K562 (cell line): ENCODE data around the gene PPP1R3C. TPM values are rescaled to one million over a fixed set of nuclear protein-coding genes. Genes with fewer than 3 reads are reported as not detected.
A peak's percentile ranks its signal among the peaks of the same experiment; 100 is the strongest.

Experiments
- ATAC-seq: fragments of 200-7000 bp; cut with Tn5 transposase; 3 replicates; pipeline ENCODE4 v1.9.1; 2020; ENCODE audit warnings: moderate library complexity
- BruUV-seq: library from RNA; stranded (reverse); fragments of 400-500 nt; replicated peaks from 2 replicates; lab custom pipeline; 2021; lab: Mats Ljungman, UMichigan
- CTCF ChIA-PET: fragments of 300-600 bp; formaldehyde crosslinking; extraction: SDS; loops from one replicate; lab custom pipeline; 2021; ENCODE audit warnings: low intra/inter-chr PET ratio; lab: Yijun Ruan, JAX
- POLR2A ChIA-PET: fragments of 300-600, 350-650 bp; sonication (Branson Sonifier 250); formaldehyde crosslinking; extraction: SDS; loops from one replicate; lab custom pipeline; 2021; ENCODE audit warnings: antibody characterized with exemption, inconsistent platforms; lab: Yijun Ruan, JAX
- DNase-seq, 4 experiments: peaks; one replicate each; pipeline versions ENCODE4 v3.0.0 to v3.0.0-alpha.2; 2011 to 2018; ENCODE audit warnings: low spot score in 3 of 4, mixed read lengths in 3 of 4; ENCODE audit errors: extremely low read depth in 1 of 4
- FAIRE-seq: peaks from 2 replicates; lab custom pipeline; 2011; peaks lifted over from hg19 to GRCh38; lab: Jason Lieb, UNC
- H2AFZ ChIP-seq: 2 replicates; pipeline ENCODE4 v1.6.0; 2011; ENCODE audit warnings: low read depth, low read length, control low read depth, inconsistent platforms
- H3K27ac ChIP-seq: fragments of 200-600 bp; 3 replicates; pipeline ENCODE4 v1.8.0; 2011; ENCODE audit warnings: low read depth, mild to moderate bottlenecking, control low read depth, inconsistent platforms, low read length, moderate library complexity, mixed read lengths; ENCODE audit errors: extremely low read depth
- H3K27me3 ChIP-seq, 2 experiments: fragments of 300-600 bp in 1 of 2; 2 replicates in 1 of 2; 3 replicates in 1 of 2; pipeline versions ENCODE4 v1.6.0 to v1.8.0; 2011; ENCODE audit warnings: inconsistent platforms in 2 of 2, low read length in 2 of 2, mild to moderate bottlenecking in 1 of 2, mixed read lengths in 1 of 2, moderate library complexity in 1 of 2; ENCODE audit not compliant: control insufficient read depth in 2 of 2, insufficient read depth in 2 of 2
- H3K36me3 ChIP-seq: fragments of 300-600 bp; 3 replicates; pipeline ENCODE4 v1.8.0; 2011; ENCODE audit warnings: mild to moderate bottlenecking, low read length, inconsistent platforms; ENCODE audit not compliant: control insufficient read depth, insufficient read depth
- H3K4me1 ChIP-seq, 2 experiments: fragments of 200-600 bp in 1 of 2; replicated peaks in 1 of 2; 2 replicates in 1 of 2; 3 replicates in 1 of 2; pipeline versions ENCODE4 v1.5.1 to v1.8.0; 2011; ENCODE audit warnings: inconsistent platforms in 2 of 2, low read length in 2 of 2, mild to moderate bottlenecking in 1 of 2, mixed read lengths in 1 of 2, moderate library complexity in 1 of 2; ENCODE audit not compliant: control insufficient read depth in 2 of 2, insufficient read depth in 2 of 2
- H3K4me2 ChIP-seq: 2 replicates; pipeline ENCODE4 v1.6.1; 2011; ENCODE audit warnings: low read length, control low read depth, inconsistent platforms, mixed read lengths; ENCODE audit not compliant: insufficient read depth
- H3K4me3 ChIP-seq: fragments of 200-600 bp; sonication (generic), shearing (Covaris generic); 2 replicates; pipeline ENCODE4 v1.5.1; 2016; ENCODE audit warnings: control low read depth, inconsistent platforms
- H3K79me2 ChIP-seq: fragments of 200-600 bp; 3 replicates; pipeline ENCODE4 v1.8.0; 2011; ENCODE audit warnings: low read length, inconsistent platforms; ENCODE audit not compliant: control insufficient read depth, insufficient read depth
- H3K9ac ChIP-seq, 2 experiments: 2 replicates each; pipeline versions ENCODE4 v1.6.0 to v1.6.1; 2011; ENCODE audit warnings: low read depth in 2 of 2, low read length in 2 of 2, control low read depth in 1 of 2, inconsistent platforms in 1 of 2, mild to moderate bottlenecking in 1 of 2, mixed read lengths in 1 of 2; ENCODE audit not compliant: insufficient read depth in 1 of 2
- H3K9me1 ChIP-seq: one replicate; pipeline ENCODE4 v1.6.0; 2011; ENCODE audit warnings: inconsistent platforms, mild to moderate bottlenecking, low read length, moderate library complexity; ENCODE audit not compliant: control insufficient read depth, insufficient read depth
- H3K9me3 ChIP-seq: replicated peaks from 2 replicates; pipeline ENCODE4 v1.5.1; 2011; ENCODE audit warnings: low read depth, low read length, inconsistent platforms; ENCODE audit not compliant: control insufficient read depth, insufficient read depth
- H4K20me1 ChIP-seq: replicated peaks from 2 replicates; pipeline ENCODE4 v1.6.1; 2011; ENCODE audit warnings: low read length, inconsistent platforms, mixed read lengths; ENCODE audit not compliant: control insufficient read depth, insufficient read depth
- GTF2F1 ChIP-seq: IDR thresholded peaks from 2 replicates; pipeline ENCODE4 v1.6.1; 2011; ENCODE audit warnings: low read depth, low read length, improper control_type of control experiment
- NFIC ChIP-seq: fragments of 450-650 bp; IDR thresholded peaks from 2 replicates; pipeline ENCODE4 v1.6.1; 2017; ENCODE audit warnings: mild to moderate bottlenecking, inconsistent platforms
- PBX2 ChIP-seq, 2 experiments: IDR thresholded peaks in 1 of 2; conservative IDR thresholded peaks in 1 of 2; 2 replicates each; pipeline ENCODE4 v1.6.1; 2016; ENCODE audit warnings: low read depth in 2 of 2, mild to moderate bottlenecking in 1 of 2, missing compliant biosample characterization in 1 of 2, missing genetic modification characterization in 1 of 2, moderate library complexity in 1 of 2
- TFAP4 ChIP-seq: sonication (generic); formaldehyde crosslinking; IDR thresholded peaks from 2 replicates; pipeline ENCODE4 v1.8.0; 2022; ENCODE audit warnings: missing genetic modification reagents, mild to moderate bottlenecking, moderate library complexity, borderline replicate concordance
- ZNF592 ChIP-seq: fragments of 450-650 bp; IDR thresholded peaks from 2 replicates; pipeline ENCODE4 v1.6.1; 2017; ENCODE audit warnings: antibody characterized with exemption, mild to moderate bottlenecking
- WGBS: fragments of 100-300 bp; shearing (Covaris generic); methylation state at CpG from one replicate; pipeline ENCODE4 v1.1.6; 2016; ENCODE audit warnings: low coverage, mixed read lengths; ENCODE audit not compliant: insufficient coverage; ENCODE audit errors: missing lambda C conversion rate; 5-methylcytosine and 5-hydroxymethylcytosine counted together
- in situ Hi-C: fragments of 300-500 bp; cut with MboI; formaldehyde crosslinking; loops from 4 replicates; pipeline ENCODE4 v1.15.0; 2018; ENCODE audit warnings: inconsistent platforms, mixed read lengths
- intact Hi-C: fragments of 100-400 bp; cut with micrococcal nuclease; formaldehyde crosslinking; loops from 2 replicates; pipeline ENCODE4 v1.14.2; 2022
- polyA plus RNA-seq, 8 experiments: library from polyadenylated mRNA; depleted of rRNA in 4 of 8; stranded (reverse) in 5 of 8; unstranded in 3 of 8; fragments of >200 nt; fragmentation: Nextera tagmentation in 2 of 8; fragmentation: Illumina TruSeq in 1 of 8; extraction: Ambion mirVana in 2 of 8; extraction: Trizol in 1 of 8; gene quantifications; 2 replicates each; pipeline versions ENCODE4 v1.2.1 to v1.2.3, GENCODE V29; 2011 to 2014; ENCODE audit warnings: inconsistent platforms in 1 of 8, missing spikeins in 1 of 8
- total RNA-seq, 7 experiments: library from RNA; depleted of rRNA in 6 of 7; stranded (reverse); fragments of >200 nt in 6 of 7; fragmentation: Illumina TruSeq in 2 of 7; extraction: Trizol in 2 of 7; gene quantifications; 2 replicates each; pipeline versions ENCODE4 v1.2.1 to v1.2.3, GENCODE V29; 2011 to 2021; ENCODE audit warnings: low replicate concordance in 1 of 7

Gene PPP1R3C
- total and polyA plus RNA-seq, 9 of the 15 experiments (the other 6 are each of a cell fraction or from before 2014, with no cell fraction given), result 0.06 to 0.24 (median 0.12) TPM; not detected in 3

- TF ChIP-seq NFIC (0 out of 2 replicates have a peak, but pooled peaks have one; percentile 11), GTF2F1 (no peak), ZNF592 (peak; percentile 44; the same call in 1 of the 2 replicates)
These were observed 42.5 kb downstream of the PPP1R3C start (continued) for GRCh38 chr10:91590142-91590903.

- ChIA-PET CTCF (interaction anchor here (0.7 kb wide), 1 partner anchor 38 kb away, joined by 3 read pairs; no protein-coding TSS in a partner anchor), POLR2A (no interaction called here)
- Histone ChIP-seq H2AFZ (peak overlapping the region; percentile 80), H3K4me3 (no peak overlapping the region), H3K79me2 (no peaks in the 10 kb centered on the region), H3K36me3 (no peaks in the 10 kb centered on the region), H3K27me3 (no peaks in the 10 kb centered on the region), H4K20me1 (no peaks in the 10 kb centered on the region), H3K4me2 (peak overlapping the region; percentile 41; the same call in 1 of the 2 replicates), H3K27ac (peak overlapping the region; percentile 67; the same call in 2 of the 3 replicates), H3K9ac (no peak overlapping the region), H3K9me3 (no peaks in the 10 kb centered on the region), H3K9me1 (no peaks in the 10 kb centered on the region), H3K4me1 (peaks cover 23 to 59% of the 10 kb centered on the region in 2 experiments)
- 93% methylated on average over 3 of the region's 3 CpGs for WGBS
- DNase-seq, result no peak
- BruUV-seq, result no TSS peak
- in situ Hi-C loops, result no loop called here
- no peak for ATAC-seq
- TF ChIP-seq PBX2 (CRISPR knock-in tag; IDR thresholded peaks at IDR 0.05; ENCODE audit: low read depth), result no peak
- TF ChIP-seq PBX2 (tag; conservative IDR thresholded peaks at IDR 0.05; ENCODE audit: low read depth), result 0 out of 2 replicates have a peak, but pooled peaks have one; percentile 4
- no peak for TF ChIP-seq TFAP4
- intact Hi-C loops, result loop anchor here (5.0 kb wide), 2 partner anchors 37 to 43 kb away; partner anchors contain the start of gene PPP1R3C
- no peak for FAIRE-seq
These were observed 43.2 kb downstream of the PPP1R3C start for GRCh38 chr10:91589658-91590035.
